HFFc6 (cell line): ENCODE measurements around the gene NSMCE1. TPM values are rescaled to one million over a fixed set of nuclear protein-coding genes. Genes with fewer than 3 reads are reported as not detected.

Experiments
- DNase-seq: peaks from one replicate; pipeline ENCODE4 v3.0.0-alpha.2; 2018
- H3K27ac Mint-ChIP-seq: 2 replicates; pipeline ENCODE4 v1.8.0; 2020; ENCODE audit warnings: mild to moderate bottlenecking, mixed read lengths
- H3K27me3 Mint-ChIP-seq: 2 replicates; pipeline ENCODE4 v1.8.0; 2021; ENCODE audit warnings: mild to moderate bottlenecking, moderate library complexity, mixed read lengths; ENCODE audit not compliant: insufficient read depth
- H3K36me3 Mint-ChIP-seq: 2 replicates; pipeline ENCODE4 v1.8.0; 2021; ENCODE audit warnings: low read depth, mixed read lengths
- H3K4me1 Mint-ChIP-seq: 2 replicates; pipeline ENCODE4 v1.8.0; 2020; ENCODE audit warnings: low read depth, mixed read lengths
- H3K4me3 Mint-ChIP-seq: 2 replicates; pipeline ENCODE4 v1.8.0; 2020; ENCODE audit warnings: mild to moderate bottlenecking, moderate library complexity, mixed read lengths
- H3K9me3 Mint-ChIP-seq: 2 replicates; pipeline ENCODE4 v1.8.0; 2020; ENCODE audit warnings: mild to moderate bottlenecking, mixed read lengths
- CTCF ChIP-seq: fragments of 200-600 bp; sonication (generic); IDR thresholded peaks from 2 replicates; pipeline ENCODE4 v1.5.0; 2021; ENCODE audit warnings: antibody characterized with exemption, mild to moderate bottlenecking
- total RNA-seq, 6 experiments: library from RNA; stranded (reverse); fragmentation: NEBNext Ultra II Directional; extraction: Animal tissue kit (Norgen Biotek cat#: 25700); gene quantifications; 2 replicates in 1 of 6; 3 replicates in 5 of 6; pipeline ENCODE4 v1.2.3, GENCODE V29; 2021

The NSMCE1 gene
- total RNA-seq, 6 experiments from 2014 or later, result 63.6 to 71.3 (median 66.5) TPM

- DNase-seq, result no peak
- TF ChIP-seq CTCF, result no peak
- no peaks in the 10 kb centered on the region for H3K9me3 Mint-ChIP-seq
- H3K4me1 Mint-ChIP-seq, result peaks cover 14% of the 10 kb centered on the region
- H3K27ac Mint-ChIP-seq, result no peak overlapping the region
- H3K36me3 Mint-ChIP-seq, result no peaks in the 10 kb centered on the region
- no peak overlapping the region for H3K4me3 Mint-ChIP-seq
- peaks cover 9% of the 10 kb centered on the region for H3K27me3 Mint-ChIP-seq
Measured at GRCh38 chr16:27182906-27183405, 85.6 kb downstream of the NSMCE1 start.

- TF ChIP-seq CTCF, result peak; percentile 19; the same call in 1 of the 2 replicates
- H3K27ac Mint-ChIP-seq, result no peak overlapping the region
- H3K4me1 Mint-ChIP-seq, result peaks cover 30% of the 10 kb centered on the region
- H3K36me3 Mint-ChIP-seq, result peaks cover 5% of the 10 kb centered on the region; the same call in 1 of the 2 replicates
- DNase-seq, result no peak
- H3K9me3 Mint-ChIP-seq, result no peaks in the 10 kb centered on the region
- peaks cover 9% of the 10 kb centered on the region for H3K27me3 Mint-ChIP-seq
- no peak overlapping the region for H3K4me3 Mint-ChIP-seq
Measured at GRCh38 chr16:27181019-27181790, 87.4 kb downstream of the NSMCE1 start.

GRCh38 chr16:27179500-27180072, 89.0 kb downstream of the NSMCE1 start:
- Mint-ChIP-seq H3K27ac (no peak overlapping the region), H3K4me3 (no peak overlapping the region), H3K36me3 (peaks cover 5% of the 10 kb centered on the region; the same call in 1 of the 2 replicates), H3K27me3 (peaks cover 8% of the 10 kb centered on the region), H3K9me3 (no peaks in the 10 kb centered on the region), H3K4me1 (peaks cover 46% of the 10 kb centered on the region)
- DNase-seq, result peak; percentile 38
- peak; percentile 83 for TF ChIP-seq CTCF

- H3K4me3 Mint-ChIP-seq, result peak overlapping the region; percentile 62
- peak; percentile 82 for DNase-seq
- TF ChIP-seq CTCF, result no peak
- peak overlapping the region; percentile 100 for H3K27ac Mint-ChIP-seq
- H3K27me3 Mint-ChIP-seq, result peaks cover 5% of the 10 kb centered on the region
- H3K9me3 Mint-ChIP-seq, result 0 out of 2 replicates have a peak, but pooled peaks cover under 1% of the 10 kb centered on the region
- peaks cover 55% of the 10 kb centered on the region for H3K4me1 Mint-ChIP-seq
- H3K36me3 Mint-ChIP-seq, result peaks cover 6% of the 10 kb centered on the region
Measured at GRCh38 chr16:27177031-27177774, 91.4 kb downstream of the NSMCE1 start.

GRCh38 chr16:27175888-27176287, 92.7 kb downstream of the NSMCE1 start:
- H3K4me3 Mint-ChIP-seq, result no peak overlapping the region
- no peak for TF ChIP-seq CTCF
- DNase-seq, result no peak
- H3K4me1 Mint-ChIP-seq, result peaks cover 55% of the 10 kb centered on the region
- no peaks in the 10 kb centered on the region; the same call in 1 of the 2 replicates for H3K27me3 Mint-ChIP-seq
- H3K27ac Mint-ChIP-seq, result peak overlapping the region; percentile 100
- H3K9me3 Mint-ChIP-seq, result peaks cover 12% of the 10 kb centered on the region
- peaks cover 19% of the 10 kb centered on the region for H3K36me3 Mint-ChIP-seq
